Midbrain (tissue), 1 donor: ENCODE results near the gene FAM53C.
A peak's percentile ranks its signal among the peaks of the same experiment; 100 is the strongest.

ENCODE experiments used
- DNase-seq: peaks from one replicate; lab custom pipeline; 2025; lab: John Stamatoyannopoulos, UW

The FAM53C gene

GRCh38 chr5:138391859-138392386, 53.9 kb downstream of the FAM53C start:
- DNase-seq: peak; percentile 85
